HG03039 (cell line): ENCODE measurements around the gene IL4R.

Experiments
- ATAC-seq: cut with Tn5 transposase; IDR thresholded peaks from one replicate; pipeline ENCODE4 v1.9.1; 2021; ENCODE audit warnings: mild to moderate bottlenecking, moderate library complexity; ENCODE audit not compliant: unreplicated experiment

IL4R gene

DNA sequence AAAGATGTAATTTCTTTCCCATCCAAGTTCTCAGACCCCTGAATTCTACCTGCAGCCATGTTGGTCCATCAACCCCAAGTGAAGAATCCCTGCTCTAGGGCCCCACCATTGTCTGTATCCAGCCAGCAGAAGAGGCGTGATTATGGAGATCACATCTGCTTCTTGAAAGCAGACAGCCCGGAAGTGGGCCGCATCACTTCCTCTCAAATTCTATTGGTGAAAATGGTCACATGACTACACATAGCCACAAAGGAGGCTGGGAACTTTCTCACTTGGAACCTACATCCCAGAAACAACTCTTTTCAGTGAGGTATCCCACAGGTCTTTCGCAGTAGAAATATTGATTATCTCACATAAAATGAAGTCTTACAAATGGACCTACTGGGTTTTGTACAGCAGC is 40.1 kb downstream of the IL4R start:
- no peak for ATAC-seq

GRCh38 chr16:27355610-27356009 is 41.8 kb downstream of the IL4R start:
- ATAC-seq: no peak

DNA sequence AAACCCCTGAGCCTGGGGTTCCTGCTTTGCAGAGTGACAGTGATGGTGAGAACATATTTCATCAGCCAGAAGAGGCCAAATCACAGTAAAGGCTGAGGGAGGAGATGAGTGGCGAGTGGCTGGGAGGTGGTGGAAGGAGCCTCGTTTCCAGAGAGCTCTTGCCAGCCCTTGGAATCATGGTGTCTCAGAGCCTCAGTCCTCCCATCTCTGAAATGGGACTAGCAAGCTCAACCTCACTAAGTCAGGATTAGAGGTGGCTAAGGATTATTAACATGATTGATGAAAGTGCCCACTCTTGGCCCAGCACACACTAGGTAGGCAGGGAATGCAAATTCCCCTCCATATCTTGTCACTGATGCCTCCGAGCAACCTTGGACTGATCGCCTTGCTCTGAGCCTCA is 43.0 kb downstream of the IL4R start:
- no peak for ATAC-seq

- no peak for ATAC-seq
Measured at GRCh38 chr16:27359051-27359450, 45.3 kb downstream of the IL4R start.

DNA sequence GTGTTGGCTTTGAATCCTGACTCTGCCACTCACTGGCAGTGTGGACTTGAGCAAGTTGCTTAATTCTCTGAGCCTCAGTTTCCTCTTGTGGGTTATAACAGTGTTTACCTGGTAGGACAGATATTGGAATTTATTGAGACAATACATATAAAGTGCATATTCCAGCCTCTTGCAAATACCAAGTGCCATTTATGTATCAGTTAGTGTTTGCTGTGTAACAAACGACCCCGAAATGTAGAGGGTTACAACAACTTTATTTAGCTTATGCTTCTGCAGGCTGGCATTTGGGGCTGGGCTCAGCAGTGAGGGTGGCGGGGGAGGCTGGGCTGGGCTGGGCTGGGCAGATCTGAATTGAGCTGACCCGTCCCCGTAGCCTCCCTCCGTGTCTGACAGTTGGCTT is 45.8 kb downstream of the IL4R start:
- no peak for ATAC-seq

DNA sequence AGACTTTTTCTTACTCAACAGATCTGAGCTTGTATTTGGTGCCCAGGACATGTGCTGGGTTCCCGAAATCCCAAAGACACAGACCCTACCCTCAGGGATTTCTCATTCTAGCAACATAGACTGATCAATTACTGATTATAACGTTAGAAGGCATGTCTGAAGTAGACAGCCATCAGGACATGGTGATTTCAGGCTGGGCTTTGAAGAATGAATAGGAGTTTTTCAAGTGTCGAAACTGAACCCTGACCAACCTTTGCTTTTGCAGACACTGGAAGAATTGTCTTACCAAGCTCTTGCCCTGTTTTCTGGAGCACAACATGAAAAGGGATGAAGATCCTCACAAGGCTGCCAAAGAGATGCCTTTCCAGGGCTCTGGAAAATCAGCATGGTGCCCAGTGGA is 48.2 kb downstream of the IL4R start:
- no peak for ATAC-seq

DNA sequence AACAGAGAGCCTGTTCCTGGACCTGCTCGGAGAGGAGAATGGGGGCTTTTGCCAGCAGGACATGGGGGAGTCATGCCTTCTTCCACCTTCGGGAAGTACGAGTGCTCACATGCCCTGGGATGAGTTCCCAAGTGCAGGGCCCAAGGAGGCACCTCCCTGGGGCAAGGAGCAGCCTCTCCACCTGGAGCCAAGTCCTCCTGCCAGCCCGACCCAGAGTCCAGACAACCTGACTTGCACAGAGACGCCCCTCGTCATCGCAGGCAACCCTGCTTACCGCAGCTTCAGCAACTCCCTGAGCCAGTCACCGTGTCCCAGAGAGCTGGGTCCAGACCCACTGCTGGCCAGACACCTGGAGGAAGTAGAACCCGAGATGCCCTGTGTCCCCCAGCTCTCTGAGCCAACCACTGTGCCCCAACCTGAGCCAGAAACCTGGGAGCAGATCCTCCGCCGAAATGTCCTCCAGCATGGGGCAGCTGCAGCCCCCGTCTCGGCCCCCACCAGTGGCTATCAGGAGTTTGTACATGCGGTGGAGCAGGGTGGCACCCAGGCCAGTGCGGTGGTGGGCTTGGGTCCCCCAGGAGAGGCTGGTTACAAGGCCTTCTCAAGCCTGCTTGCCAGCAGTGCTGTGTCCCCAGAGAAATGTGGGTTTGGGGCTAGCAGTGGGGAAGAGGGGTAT is 48.9 kb downstream of the IL4R start:
- ATAC-seq: no peak

- no peak for ATAC-seq
Measured at GRCh38 chr16:27363246-27363632, 49.5 kb downstream of the IL4R start.

DNA sequence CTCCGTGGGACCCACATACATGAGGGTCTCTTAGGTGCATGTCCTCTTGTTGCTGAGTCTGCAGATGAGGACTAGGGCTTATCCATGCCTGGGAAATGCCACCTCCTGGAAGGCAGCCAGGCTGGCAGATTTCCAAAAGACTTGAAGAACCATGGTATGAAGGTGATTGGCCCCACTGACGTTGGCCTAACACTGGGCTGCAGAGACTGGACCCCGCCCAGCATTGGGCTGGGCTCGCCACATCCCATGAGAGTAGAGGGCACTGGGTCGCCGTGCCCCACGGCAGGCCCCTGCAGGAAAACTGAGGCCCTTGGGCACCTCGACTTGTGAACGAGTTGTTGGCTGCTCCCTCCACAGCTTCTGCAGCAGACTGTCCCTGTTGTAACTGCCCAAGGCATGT is 50.0 kb downstream of the IL4R start:
- ATAC-seq: no peak

GRCh38 chr16:27364493-27365141 is 50.8 kb downstream of the IL4R start:
- no peak for ATAC-seq

DNA sequence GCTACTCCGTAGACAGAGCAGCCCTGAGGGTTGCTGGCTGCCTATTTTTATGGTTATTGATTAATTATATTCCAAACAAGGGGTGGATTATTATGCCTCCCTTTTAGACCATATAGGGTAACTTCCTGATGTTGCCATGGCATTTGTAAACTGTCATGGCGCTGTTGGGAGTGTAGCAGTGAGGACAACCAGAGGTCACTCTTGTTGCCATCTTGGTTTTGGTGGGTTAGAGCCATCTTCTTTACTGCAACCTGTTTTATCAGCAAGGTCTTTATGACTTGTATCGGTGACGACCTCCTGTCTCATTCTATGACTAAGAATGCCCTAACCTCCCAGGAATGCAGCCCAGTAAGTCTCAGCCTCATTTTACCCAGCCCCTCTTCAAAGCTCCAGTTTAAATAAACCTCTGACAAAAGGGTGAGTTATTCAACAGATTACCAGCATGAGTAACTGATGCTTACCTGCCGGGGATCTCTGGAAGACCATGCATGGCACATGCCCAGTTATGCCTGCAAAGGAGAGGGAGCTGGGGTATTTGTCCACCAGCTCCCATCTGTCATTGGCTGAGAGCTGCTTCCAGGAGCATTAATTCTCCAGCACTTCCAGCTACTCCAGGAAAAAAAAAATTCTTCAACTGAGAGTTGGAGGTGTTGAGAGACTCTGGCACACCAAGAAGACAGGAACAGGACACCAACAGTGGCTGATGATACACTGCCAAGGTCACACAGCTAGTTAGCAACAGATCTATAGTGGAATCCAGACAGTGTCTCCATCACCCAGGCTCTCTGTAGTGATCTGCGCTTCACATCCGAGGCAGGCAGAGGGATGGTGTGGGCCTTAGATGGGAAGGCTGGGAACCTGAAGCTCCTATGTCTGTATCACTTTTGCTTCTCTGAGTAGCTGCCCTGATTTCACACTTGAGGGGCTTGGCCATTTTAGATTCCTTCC is 51.6 kb downstream of the IL4R start:
- no peak for ATAC-seq

DNA sequence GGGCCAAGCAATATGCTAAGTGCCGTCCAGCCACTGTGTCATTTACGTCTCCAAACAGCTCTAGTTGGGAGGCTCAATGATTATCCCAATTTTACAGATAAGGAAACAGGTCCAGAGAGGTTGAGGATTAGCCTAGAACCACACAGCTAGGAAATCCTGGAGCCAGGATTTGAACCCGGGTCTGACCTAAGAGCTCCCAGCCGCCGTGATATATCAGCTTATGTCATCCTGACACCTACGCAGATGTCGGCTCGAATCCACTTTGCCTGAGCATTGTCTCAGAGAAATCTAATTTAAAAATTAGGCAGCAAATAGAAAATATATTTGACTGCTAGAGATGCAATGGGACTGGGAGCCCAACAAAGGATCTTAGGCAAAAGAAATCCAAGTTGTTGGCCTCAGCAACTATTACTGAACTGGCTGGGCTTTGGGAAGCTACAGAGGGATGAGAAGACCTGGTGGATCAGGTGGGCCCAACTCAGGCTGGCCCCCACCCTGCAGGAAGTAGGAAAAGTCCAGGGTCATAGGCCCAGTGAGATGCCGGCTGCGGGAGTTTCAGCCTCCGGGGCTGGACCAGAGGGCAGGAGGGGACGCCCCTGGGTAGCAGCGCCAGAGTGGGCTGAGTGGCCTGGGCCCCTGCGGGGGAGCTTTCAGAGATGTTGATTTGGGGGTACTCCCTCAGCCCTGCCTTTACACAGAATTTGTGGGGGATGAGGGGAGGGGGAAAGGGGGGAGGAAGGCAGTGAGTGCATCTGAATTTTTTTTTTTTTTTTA is 53.1 kb downstream of the IL4R start:
- ATAC-seq: no peak

GRCh38 chr16:27367461-27368357 is 53.9 kb downstream of the IL4R start:
- ATAC-seq: peak; percentile 53

DNA sequence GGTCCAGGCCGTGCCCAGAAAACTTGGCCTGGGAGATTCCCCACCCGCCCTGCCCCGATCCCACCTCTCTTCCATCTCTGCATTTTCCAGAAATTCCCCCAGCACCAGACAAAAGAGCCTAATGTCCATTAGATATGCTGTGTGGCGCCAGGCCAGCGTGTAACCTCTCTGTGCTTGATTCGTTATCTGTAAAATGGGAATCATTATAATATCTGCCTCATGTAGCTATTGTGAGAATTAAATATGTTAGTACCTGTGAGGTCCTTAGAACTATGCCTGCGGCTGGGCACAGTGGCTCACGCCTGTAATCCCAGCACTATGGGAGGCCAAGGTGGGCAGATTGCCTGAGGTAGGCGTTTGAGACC is 54.6 kb downstream of the IL4R start:
- ATAC-seq: no peak

- ATAC-seq: no peak
Measured at GRCh38 chr16:27369806-27370205, 56.0 kb downstream of the IL4R start.

- no peak for ATAC-seq
Measured at GRCh38 chr16:27370318-27370717, 56.5 kb downstream of the IL4R start.

GRCh38 chr16:27373312-27373711 is 59.5 kb downstream of the IL4R start:
- no peak for ATAC-seq

GRCh38 chr16:27374221-27374803 is 60.5 kb downstream of the IL4R start:
- no peak for ATAC-seq

DNA sequence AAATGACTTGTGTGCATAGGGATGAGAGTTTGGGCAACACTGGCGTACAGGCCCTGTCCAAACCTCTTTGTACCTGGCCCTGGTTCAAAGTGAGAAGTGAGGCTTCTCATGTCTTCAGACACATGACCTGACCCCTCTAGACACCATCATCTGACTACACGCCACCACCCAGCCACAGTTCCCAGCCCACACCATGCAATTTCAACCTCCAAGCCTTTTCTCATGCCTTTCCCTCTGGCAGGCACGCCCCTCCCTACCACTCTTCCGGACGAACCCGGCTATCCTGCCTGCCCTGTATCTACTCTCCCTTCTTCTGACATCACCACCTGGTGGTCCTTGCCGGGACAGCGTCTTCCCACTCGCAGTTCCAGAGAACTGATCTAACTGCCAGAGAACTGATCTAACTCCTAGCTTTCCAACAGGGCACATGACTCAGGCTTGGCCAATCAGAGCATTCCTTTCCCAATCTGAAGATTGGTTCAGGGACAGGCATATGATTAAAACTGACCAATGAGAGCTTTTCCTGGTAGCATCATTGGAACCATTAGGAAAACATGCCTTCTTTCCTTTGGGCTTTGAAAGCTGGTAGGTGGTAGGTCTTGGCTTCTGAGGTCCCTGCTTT is 61.1 kb downstream of the IL4R start:
- peak; percentile 45 for ATAC-seq
